ENCODE data around the gene HSPA1L. TPM values are rescaled to one million over a fixed set of nuclear protein-coding genes. Genes with fewer than 3 reads are reported as not detected.
A peak's percentile ranks its signal among the peaks of the same experiment; 100 is the strongest.

The HSPA1L gene
- total and polyA plus RNA-seq, 2 experiments from 2014 or later, result 3.1 to 4.5 TPM

DNA sequence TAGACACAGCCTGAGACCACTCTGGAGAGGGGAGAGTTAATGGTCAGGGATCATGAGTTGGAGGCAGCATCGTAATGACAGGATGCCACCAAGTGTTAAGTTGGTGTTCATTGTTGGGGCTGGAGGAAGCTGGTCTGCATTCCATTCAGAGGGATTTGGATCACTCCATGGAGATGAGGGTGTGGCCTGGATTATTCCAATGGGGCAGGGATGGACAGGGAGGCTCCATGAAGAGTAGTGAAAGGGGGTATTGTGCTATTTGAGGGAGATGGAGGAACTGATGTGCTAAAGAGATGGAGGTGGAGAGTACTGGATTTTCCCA is 51.5 kb downstream of the HSPA1L start:
- Histone ChIP-seq H3K27me3 (no peaks in the 10 kb centered on the region), H3K4me3 (no peak overlapping the region), H3K36me3 (no peaks in the 10 kb centered on the region), H3K27ac (no peak overlapping the region), H3K4me1 (ENCODE audit: low read depth) (peaks cover 5% of the 10 kb centered on the region), H3K9me3 (ENCODE audit: low read depth) (no peaks in the 10 kb centered on the region)
- TF ChIP-seq, protein P1, sequence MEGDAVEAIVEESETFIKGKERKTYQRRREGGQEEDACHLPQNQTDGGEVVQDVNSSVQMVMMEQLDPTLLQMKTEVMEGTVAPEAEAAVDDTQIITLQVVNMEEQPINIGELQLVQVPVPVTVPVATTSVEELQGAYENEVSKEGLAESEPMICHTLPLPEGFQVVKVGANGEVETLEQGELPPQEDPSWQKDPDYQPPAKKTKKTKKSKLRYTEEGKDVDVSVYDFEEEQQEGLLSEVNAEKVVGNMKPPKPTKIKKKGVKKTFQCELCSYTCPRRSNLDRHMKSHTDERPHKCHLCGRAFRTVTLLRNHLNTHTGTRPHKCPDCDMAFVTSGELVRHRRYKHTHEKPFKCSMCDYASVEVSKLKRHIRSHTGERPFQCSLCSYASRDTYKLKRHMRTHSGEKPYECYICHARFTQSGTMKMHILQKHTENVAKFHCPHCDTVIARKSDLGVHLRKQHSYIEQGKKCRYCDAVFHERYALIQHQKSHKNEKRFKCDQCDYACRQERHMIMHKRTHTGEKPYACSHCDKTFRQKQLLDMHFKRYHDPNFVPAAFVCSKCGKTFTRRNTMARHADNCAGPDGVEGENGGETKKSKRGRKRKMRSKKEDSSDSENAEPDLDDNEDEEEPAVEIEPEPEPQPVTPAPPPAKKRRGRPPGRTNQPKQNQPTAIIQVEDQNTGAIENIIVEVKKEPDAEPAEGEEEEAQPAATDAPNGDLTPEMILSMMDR (IDR thresholded peaks at IDR 0.05; ENCODE audit: low read depth, low read length), result no peak
- peak in 1 of 2 donors; percentile 48 for DNase-seq (ENCODE audit: low read depth in 1 of 2, low spot score in 1 of 2)

DNA sequence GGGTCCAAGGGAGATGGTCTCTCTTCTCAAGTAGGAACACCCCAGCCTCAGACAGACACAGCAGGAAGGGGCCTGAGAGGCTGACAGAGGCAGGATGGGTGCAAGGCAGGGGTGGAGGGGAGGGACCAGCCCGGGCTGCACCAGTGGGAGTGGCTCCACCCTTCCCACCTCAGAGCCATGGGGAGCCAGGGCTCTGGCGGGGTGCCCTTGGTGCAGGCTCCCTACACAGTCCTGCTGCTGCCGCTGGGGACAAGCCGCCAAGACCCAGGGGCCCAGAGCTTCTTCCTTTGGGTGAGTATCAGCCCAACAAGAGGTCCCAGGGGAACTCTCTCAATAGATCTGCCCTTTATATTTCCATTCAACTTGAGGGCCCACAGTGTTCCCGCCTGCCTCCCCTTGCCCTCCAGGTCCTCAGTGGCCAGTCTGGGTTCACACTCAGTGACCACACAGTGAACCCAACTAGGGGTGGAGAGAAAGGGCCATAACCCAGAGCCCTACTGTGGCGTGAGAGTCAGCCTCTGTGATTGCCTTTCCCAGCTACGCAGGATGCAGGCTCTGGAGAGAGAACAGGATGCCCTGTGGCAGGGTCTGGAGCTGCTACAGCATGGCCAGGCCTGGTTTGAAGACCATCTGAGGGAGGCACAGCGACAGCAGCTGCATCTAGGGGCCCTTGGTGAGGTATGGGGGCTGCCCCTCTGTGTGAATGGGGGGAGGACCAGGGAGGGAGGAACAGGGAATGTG is 52.0 kb downstream of the HSPA1L start:
- Histone ChIP-seq H3K27me3 (no peaks in the 10 kb centered on the region), H3K9me3 (ENCODE audit: low read depth) (no peaks in the 10 kb centered on the region), H3K36me3 (no peaks in the 10 kb centered on the region), H3K27ac (no peak overlapping the region), H3K4me3 (no peak overlapping the region), H3K4me1 (ENCODE audit: low read depth) (peaks cover 5% of the 10 kb centered on the region)
- no peak for DNase-seq (ENCODE audit: low read depth in 1 of 2, low spot score in 1 of 2)
- TF ChIP-seq, protein P1 (IDR thresholded peaks at IDR 0.05; ENCODE audit: low read depth, low read length), result no peak

DNA sequence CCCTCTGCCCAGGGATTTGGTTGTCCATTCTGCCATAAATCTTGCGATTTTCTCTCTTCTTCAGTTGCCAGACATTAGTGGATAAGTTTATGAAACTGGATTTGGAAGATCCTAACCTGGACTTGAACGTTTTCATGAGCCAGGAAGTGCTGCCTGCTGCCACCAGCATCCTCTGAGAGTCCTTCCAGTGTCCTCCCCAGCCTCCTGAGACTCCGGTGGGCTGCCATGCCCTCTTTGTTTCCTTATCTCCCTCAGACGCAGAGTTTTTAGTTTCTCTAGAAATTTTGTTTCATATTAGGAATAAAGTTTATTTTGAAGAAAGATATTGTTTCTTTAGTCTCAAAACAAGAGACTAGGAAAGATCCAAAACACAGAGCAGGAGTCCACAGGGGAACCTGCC is 52.7 kb downstream of the HSPA1L start, which contains the start of gene SAPCD1:
Gene SAPCD1 (plus strand): TSS at position 301 of the 400 bp plus-strand sequence. CDS start 399 bp downstream, outside the sequence.
- H3K27ac ChIP-seq, result no peak within 1 kb of the TSS
- no peak for DNase-seq (ENCODE audit: low read depth in 1 of 2, low spot score in 1 of 2)
- TF ChIP-seq, protein P1 (IDR thresholded peaks at IDR 0.05; ENCODE audit: low read depth, low read length), result no peak

DNA sequence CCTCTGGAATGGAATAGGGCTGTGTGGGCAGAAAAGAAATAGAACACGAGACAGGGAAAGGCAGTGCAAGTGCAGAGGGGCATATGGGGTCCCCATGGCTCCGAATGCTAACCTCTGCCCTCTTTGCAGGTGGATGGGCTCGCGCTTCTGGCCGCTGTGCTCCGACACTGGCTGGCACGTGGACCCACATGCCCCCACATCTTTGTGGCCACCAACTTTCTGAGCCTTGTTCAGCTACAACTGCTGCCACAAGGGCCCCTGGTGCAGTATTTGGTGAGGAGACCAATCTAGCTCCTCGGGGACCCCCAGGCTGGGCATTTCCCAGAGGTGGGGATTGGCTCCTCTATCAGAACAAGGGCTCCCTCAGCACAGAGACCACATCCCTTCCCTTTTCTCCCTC is 53.7 kb downstream of the HSPA1L start:
- Histone ChIP-seq H3K36me3 (no peaks in the 10 kb centered on the region), H3K9me3 (ENCODE audit: low read depth) (no peaks in the 10 kb centered on the region), H3K27me3 (no peaks in the 10 kb centered on the region), H3K27ac (no peak overlapping the region), H3K4me3 (no peak overlapping the region), H3K4me1 (ENCODE audit: low read depth) (peaks cover 5% of the 10 kb centered on the region)
- no peak for DNase-seq (ENCODE audit: low read depth in 1 of 2, low spot score in 1 of 2)
- TF ChIP-seq, protein P1 (IDR thresholded peaks at IDR 0.05; ENCODE audit: low read depth, low read length), result no peak

More for the DNA sequence above, 52.7 kb downstream of the HSPA1L start, which contains the start of gene SAPCD1:
- H3K9me3 ChIP-seq (ENCODE audit: low read depth), result no peaks in the 10 kb centered on the region
- H3K4me3 ChIP-seq, result no peak within 1 kb of the TSS
- no peaks in the 10 kb centered on the region for H3K36me3 ChIP-seq
- no peaks in the 10 kb centered on the region for H3K27me3 ChIP-seq
- H3K4me1 ChIP-seq (ENCODE audit: low read depth), result peaks cover 5% of the 10 kb centered on the region

DNA sequence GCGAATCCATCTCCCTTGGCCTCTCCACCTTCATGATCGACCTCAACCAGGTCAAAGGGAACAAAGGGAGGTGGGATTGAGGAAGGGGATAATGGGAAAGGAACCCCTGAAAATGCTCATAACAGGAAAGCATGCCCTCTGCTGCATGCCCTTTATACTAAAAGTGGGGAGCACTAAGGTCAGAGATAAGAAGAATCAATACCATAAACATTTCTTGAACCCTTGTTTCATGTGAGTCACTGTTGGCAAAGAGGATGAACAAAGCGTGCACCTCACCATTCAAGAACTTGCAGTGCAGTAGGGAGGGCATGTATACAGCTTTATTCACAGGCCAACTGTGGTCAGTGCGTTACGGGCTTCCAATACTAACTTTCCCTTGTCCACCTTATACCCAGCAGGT is 54.3 kb downstream of the HSPA1L start:
- Histone ChIP-seq H3K27ac (no peak overlapping the region), H3K36me3 (no peaks in the 10 kb centered on the region), H3K9me3 (ENCODE audit: low read depth) (no peaks in the 10 kb centered on the region), H3K27me3 (no peaks in the 10 kb centered on the region), H3K4me3 (no peak overlapping the region), H3K4me1 (ENCODE audit: low read depth) (peaks cover 5% of the 10 kb centered on the region)
- DNase-seq (ENCODE audit: low read depth in 1 of 2, low spot score in 1 of 2), result no peak
- TF ChIP-seq, protein P1 (IDR thresholded peaks at IDR 0.05; ENCODE audit: low read depth, low read length), result no peak

Other genes starting within 250 kb of the HSPA1L start
Only the 30 nearest of the 40 such genes appear.
- 494 and 510 TPM in 2 replicates for gene BAG6, start 162.6 kb downstream of the HSPA1L start, total RNA-seq
- 115 TPM in 2 replicates for gene BAG6, start 162.6 kb downstream of the HSPA1L start, polyA plus RNA-seq
- 2.3 and 2.5 TPM in 2 replicates for gene APOM, start 159.4 kb downstream of the HSPA1L start, total RNA-seq
- 2.5 and 3.5 TPM in 2 replicates for gene APOM, start 159.4 kb downstream of the HSPA1L start, polyA plus RNA-seq
- 24.5 and 27.4 TPM in 2 replicates for gene C6orf47, start 154.5 kb downstream of the HSPA1L start, total RNA-seq
- 22.0 and 29.2 TPM in 2 replicates for gene C6orf47, start 154.5 kb downstream of the HSPA1L start, polyA plus RNA-seq
- gene GPANK1, start 150.3 kb downstream of the HSPA1L start, total RNA-seq, result 28.8 and 36.2 TPM in 2 replicates
- gene GPANK1, start 150.3 kb downstream of the HSPA1L start, polyA plus RNA-seq, result 27.5 and 37.2 TPM in 2 replicates
- 310 and 375 TPM in 2 replicates for gene CSNK2B, start 149.2 kb downstream of the HSPA1L start, total RNA-seq
- gene CSNK2B, start 149.2 kb downstream of the HSPA1L start, polyA plus RNA-seq, result 277 and 280 TPM in 2 replicates
- 3.9 and 6.8 TPM in 2 replicates for gene LY6G5B, start 145.3 kb downstream of the HSPA1L start, total RNA-seq
- gene LY6G5B, start 145.3 kb downstream of the HSPA1L start, polyA plus RNA-seq, result 13.2 and 16.5 TPM in 2 replicates
- gene LY6G5C, start 134.2 kb downstream of the HSPA1L start, total RNA-seq, result 0.54 and 1.2 TPM in 2 replicates
- 5.0 and 9.0 TPM in 2 replicates for gene LY6G5C, start 134.2 kb downstream of the HSPA1L start, polyA plus RNA-seq
- gene ABHD16A, start 112.0 kb downstream of the HSPA1L start, total RNA-seq, result 48.0 and 66.3 TPM in 2 replicates
- 61.5 and 65.1 TPM in 2 replicates for gene ABHD16A, start 112.0 kb downstream of the HSPA1L start, polyA plus RNA-seq
- not detected in 2 replicates for gene LY6G6F, start 108.4 kb downstream of the HSPA1L start, total RNA-seq
- not detected in 2 replicates for gene LY6G6F, start 108.4 kb downstream of the HSPA1L start, polyA plus RNA-seq
- gene LY6G6D, start 99.9 kb downstream of the HSPA1L start, total RNA-seq, result not detected in 2 replicates
- not detected in 2 replicates for gene LY6G6D, start 99.9 kb downstream of the HSPA1L start, polyA plus RNA-seq
- gene LY6G6C, start 93.5 kb downstream of the HSPA1L start, total RNA-seq, result not detected in 2 replicates
- gene LY6G6C, start 93.5 kb downstream of the HSPA1L start, polyA plus RNA-seq, result 0.24 TPM in 1 of 2 replicates, not detected in the other
- gene MPIG6B, start 91.9 kb downstream of the HSPA1L start, total RNA-seq, result not detected in 2 replicates
- not detected in 2 replicates for gene MPIG6B, start 91.9 kb downstream of the HSPA1L start, polyA plus RNA-seq
- gene DDAH2, start 86.0 kb downstream of the HSPA1L start, total RNA-seq, result 134 and 138 TPM in 2 replicates
- 154 and 170 TPM in 2 replicates for gene DDAH2, start 86.0 kb downstream of the HSPA1L start, polyA plus RNA-seq
- 226 and 274 TPM in 2 replicates for gene CLIC1, start 78.8 kb downstream of the HSPA1L start, total RNA-seq
- gene CLIC1, start 78.8 kb downstream of the HSPA1L start, polyA plus RNA-seq, result 318 and 326 TPM in 2 replicates
- gene MSH5, start 75.3 kb downstream of the HSPA1L start, total RNA-seq, result 6.6 and 39.4 TPM in 2 replicates
- gene MSH5, start 75.3 kb downstream of the HSPA1L start, polyA plus RNA-seq, result 7.4 and 16.4 TPM in 2 replicates
- 3.9 and 11.6 TPM in 2 replicates for gene SAPCD1, start 52.6 kb downstream of the HSPA1L start, total RNA-seq
- 2.1 and 4.2 TPM in 2 replicates for gene SAPCD1, start 52.6 kb downstream of the HSPA1L start, polyA plus RNA-seq
- gene VWA7, start 38.0 kb downstream of the HSPA1L start, total RNA-seq, result 16.1 and 24.7 TPM in 2 replicates
- gene VWA7, start 38.0 kb downstream of the HSPA1L start, polyA plus RNA-seq, result 9.9 and 12.3 TPM in 2 replicates
- 46.3 and 49.7 TPM in 2 replicates for gene VARS1, start 19.5 kb downstream of the HSPA1L start, total RNA-seq
- 51.5 and 63.9 TPM in 2 replicates for gene VARS1, start 19.5 kb downstream of the HSPA1L start, polyA plus RNA-seq
- 58.9 and 64.2 TPM in 2 replicates for gene LSM2, start 8.3 kb downstream of the HSPA1L start, total RNA-seq
- 76.8 and 88.6 TPM in 2 replicates for gene LSM2, start 8.3 kb downstream of the HSPA1L start, polyA plus RNA-seq
- 122 and 167 TPM in 2 replicates for gene HSPA1A, start 260 bp upstream of the HSPA1L start, total RNA-seq
- gene HSPA1A, start 260 bp upstream of the HSPA1L start, polyA plus RNA-seq, result 51.2 and 92.3 TPM in 2 replicates
- gene HSPA1B, start 12.5 kb upstream of the HSPA1L start, total RNA-seq, result 184 and 226 TPM in 2 replicates
- 88.0 and 88.8 TPM in 2 replicates for gene HSPA1B, start 12.5 kb upstream of the HSPA1L start, polyA plus RNA-seq
- 26.6 and 34.9 TPM in 2 replicates for gene NEU1, start 47.5 kb upstream of the HSPA1L start, total RNA-seq
- 27.3 and 27.6 TPM in 2 replicates for gene NEU1, start 47.5 kb upstream of the HSPA1L start, polyA plus RNA-seq
- gene SLC44A4, start 63.7 kb upstream of the HSPA1L start, total RNA-seq, result not detected in 2 replicates
- gene SLC44A4, start 63.7 kb upstream of the HSPA1L start, polyA plus RNA-seq, result 0.60 TPM in 1 of 2 replicates, not detected in the other
- gene EHMT2, start 82.4 kb upstream of the HSPA1L start, total RNA-seq, result 98.3 and 120 TPM in 2 replicates
- gene EHMT2, start 82.4 kb upstream of the HSPA1L start, polyA plus RNA-seq, result 89.6 and 115 TPM in 2 replicates
- gene ZBTB12, start 86.8 kb upstream of the HSPA1L start, total RNA-seq, result 20.1 and 32.0 TPM in 2 replicates
- 0.62 TPM in 1 of 2 replicates, not detected in the other for gene ZBTB12, start 86.8 kb upstream of the HSPA1L start, polyA plus RNA-seq
- 1.9 TPM in 2 replicates for gene C2, start 112.4 kb upstream of the HSPA1L start, total RNA-seq
- 0.48 and 1.5 TPM in 2 replicates for gene C2, start 112.4 kb upstream of the HSPA1L start, polyA plus RNA-seq
- gene CFB, start 130.8 kb upstream of the HSPA1L start, total RNA-seq, result 0.42 and 0.66 TPM in 2 replicates
- gene CFB, start 130.8 kb upstream of the HSPA1L start, polyA plus RNA-seq, result 1.3 TPM in 1 of 2 replicates, not detected in the other
- gene NELFE, start 143.7 kb upstream of the HSPA1L start, total RNA-seq, result 165 and 186 TPM in 2 replicates
- 146 and 201 TPM in 2 replicates for gene NELFE, start 143.7 kb upstream of the HSPA1L start, polyA plus RNA-seq
- gene SKIC2, start 143.9 kb upstream of the HSPA1L start, total RNA-seq, result 36.4 and 62.6 TPM in 2 replicates
- gene SKIC2, start 143.9 kb upstream of the HSPA1L start, polyA plus RNA-seq, result 53.1 and 68.5 TPM in 2 replicates
- gene DXO, start 156.9 kb upstream of the HSPA1L start, total RNA-seq, result 36.7 and 44.9 TPM in 2 replicates
- gene DXO, start 156.9 kb upstream of the HSPA1L start, polyA plus RNA-seq, result 37.6 and 49.9 TPM in 2 replicates

Data from cardiac muscle cell (in vitro differentiated cells and primary cell).